ENCODE measurements around the gene NKAIN1.
"Not testable (repeated sequence)": the region's sequence is repeated elsewhere in the genome, so short reads cannot be mapped to it uniquely, and the experiment has no call there.

Gene NKAIN1

DNA sequence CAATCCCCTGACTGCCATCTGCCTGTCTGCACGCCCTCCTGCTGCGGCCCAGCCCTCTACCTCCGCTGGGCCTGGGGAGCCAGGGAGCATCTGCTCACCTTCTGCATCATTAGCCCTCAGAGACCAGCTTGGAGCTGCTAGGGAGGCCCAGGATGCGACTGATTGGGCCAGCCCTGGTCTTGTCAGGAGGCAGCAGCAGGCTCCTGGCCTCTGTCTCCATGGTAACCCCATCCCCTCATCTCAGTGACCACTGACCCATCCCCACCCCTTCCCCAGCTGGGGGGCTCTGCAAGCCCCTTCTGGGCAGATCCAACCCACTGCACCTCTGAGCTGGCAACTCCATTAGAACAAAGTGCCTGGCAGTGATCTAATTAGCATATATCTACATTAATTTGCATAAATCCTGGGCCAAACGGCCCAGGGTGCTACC, 37.7 kb downstream of the NKAIN1 start:
- Histone ChIP-seq H3K4me1 (ENCODE audit: control insufficient read depth in 2 of 2, insufficient read depth in 2 of 2, low read length in 2 of 2) (no peaks in the 10 kb centered on the region), H3K4me3 (ENCODE audit: low read length in 2 of 2) (no peak overlapping the region), H3K9ac (ENCODE audit: low read depth in 1 of 2, low read length in 2 of 2) (no peak overlapping the region), H3K27ac (ENCODE audit: low read depth in 2 of 2, low read length in 2 of 2) (no peak overlapping the region), H3K36me3 (ENCODE audit: control insufficient read depth in 2 of 2, insufficient read depth in 2 of 2, low read length in 2 of 2) (no peaks in the 10 kb centered on the region), H3K9me3 (ENCODE audit: control insufficient read depth in 2 of 2, low read length in 2 of 2) (no peaks in the 10 kb centered on the region), H3K27me3 (ENCODE audit: control insufficient read depth in 2 of 2, insufficient read depth in 2 of 2, low read length in 2 of 2) (no peaks in the 10 kb centered on the region)

DNA sequence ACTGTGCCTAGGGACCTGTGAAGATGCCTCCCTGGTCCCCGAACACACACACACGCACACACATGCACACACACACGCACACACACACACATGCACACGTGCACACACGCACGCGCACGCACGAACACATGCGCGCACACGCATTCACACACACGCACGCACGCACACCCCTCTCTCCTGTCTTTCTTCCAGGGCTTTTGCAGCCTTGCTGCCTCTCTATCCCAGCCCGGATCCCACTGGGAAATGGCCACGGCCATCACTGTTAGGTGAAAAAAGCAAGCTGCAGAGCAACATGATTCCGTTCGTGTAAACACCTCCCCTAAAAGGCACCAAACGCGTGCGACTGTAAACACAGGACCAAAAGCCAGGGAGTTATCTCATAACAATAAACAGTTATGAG, 39.7 kb downstream of the NKAIN1 start:
- no peak overlapping the region for H3K4me3 ChIP-seq (ENCODE audit: low read length in 2 of 2)
- no peak overlapping the region for H3K27ac ChIP-seq (ENCODE audit: low read depth in 2 of 2, low read length in 2 of 2)
- no peaks in the 10 kb centered on the region for H3K36me3 ChIP-seq (ENCODE audit: control insufficient read depth in 2 of 2, insufficient read depth in 2 of 2, low read length in 2 of 2)
- H3K9me3 ChIP-seq (ENCODE audit: control insufficient read depth in 2 of 2, low read length in 2 of 2): no peaks in the 10 kb centered on the region
- no peaks in the 10 kb centered on the region for H3K27me3 ChIP-seq (ENCODE audit: control insufficient read depth in 2 of 2, insufficient read depth in 2 of 2, low read length in 2 of 2)
- no peak overlapping the region for H3K9ac ChIP-seq (ENCODE audit: low read depth in 1 of 2, low read length in 2 of 2)
- no peaks in the 10 kb centered on the region for H3K4me1 ChIP-seq (ENCODE audit: control insufficient read depth in 2 of 2, insufficient read depth in 2 of 2, low read length in 2 of 2)

DNA sequence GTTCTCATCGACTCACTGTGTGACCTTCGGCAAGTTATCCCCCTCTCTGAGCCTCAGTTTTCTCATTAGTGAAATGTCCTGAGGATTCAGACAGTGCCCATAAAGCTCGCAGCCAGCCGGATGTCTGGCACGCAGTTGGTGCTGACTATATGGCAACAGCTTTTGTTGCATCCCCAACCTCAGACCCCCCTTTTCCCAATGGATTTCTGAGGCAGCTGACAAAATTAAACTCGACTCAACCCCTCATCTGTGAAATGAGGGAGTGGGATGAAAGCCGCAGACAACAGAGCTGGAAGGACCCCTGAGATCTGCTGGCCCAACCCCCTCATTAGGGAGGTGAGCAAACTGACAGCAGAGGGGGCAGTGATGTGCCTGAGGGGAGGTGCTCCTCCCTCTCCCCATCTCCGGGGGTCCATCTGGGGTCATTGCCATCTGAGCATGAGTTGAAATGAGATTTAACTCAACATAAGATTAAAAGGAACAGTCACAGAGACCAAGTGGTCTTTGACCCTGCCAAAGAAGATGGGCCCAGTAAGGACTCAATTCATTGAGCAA, 40.4 kb downstream of the NKAIN1 start:
- H3K9ac ChIP-seq (ENCODE audit: low read depth in 1 of 2, low read length in 2 of 2): no peak overlapping the region
- no peaks in the 10 kb centered on the region for H3K4me1 ChIP-seq (ENCODE audit: control insufficient read depth in 2 of 2, insufficient read depth in 2 of 2, low read length in 2 of 2)
- no peaks in the 10 kb centered on the region for H3K36me3 ChIP-seq (ENCODE audit: control insufficient read depth in 2 of 2, insufficient read depth in 2 of 2, low read length in 2 of 2)
- H3K9me3 ChIP-seq (ENCODE audit: control insufficient read depth in 2 of 2, low read length in 2 of 2): no peaks in the 10 kb centered on the region
- H3K27me3 ChIP-seq (ENCODE audit: control insufficient read depth in 2 of 2, insufficient read depth in 2 of 2, low read length in 2 of 2): no peaks in the 10 kb centered on the region
- H3K27ac ChIP-seq (ENCODE audit: low read depth in 2 of 2, low read length in 2 of 2): no peak overlapping the region
- H3K4me3 ChIP-seq (ENCODE audit: low read length in 2 of 2): no peak overlapping the region

- H3K36me3 ChIP-seq (ENCODE audit: control insufficient read depth in 2 of 2, insufficient read depth in 2 of 2, low read length in 2 of 2): no peaks in the 10 kb centered on the region
- no peaks in the 10 kb centered on the region for H3K27me3 ChIP-seq (ENCODE audit: control insufficient read depth in 2 of 2, insufficient read depth in 2 of 2, low read length in 2 of 2)
- H3K9me3 ChIP-seq (ENCODE audit: control insufficient read depth in 2 of 2, low read length in 2 of 2): no peaks in the 10 kb centered on the region
- H3K4me1 ChIP-seq (ENCODE audit: control insufficient read depth in 2 of 2, insufficient read depth in 2 of 2, low read length in 2 of 2): no peaks in the 10 kb centered on the region
- H3K27ac ChIP-seq (ENCODE audit: low read depth in 2 of 2, low read length in 2 of 2): no peak overlapping the region
- H3K4me3 ChIP-seq (ENCODE audit: low read length in 2 of 2): no peak overlapping the region
- H3K9ac ChIP-seq (ENCODE audit: low read depth in 1 of 2, low read length in 2 of 2): no peak overlapping the region
Measured at GRCh38 chr1:31198600-31198999, 41.1 kb downstream of the NKAIN1 start.

DNA sequence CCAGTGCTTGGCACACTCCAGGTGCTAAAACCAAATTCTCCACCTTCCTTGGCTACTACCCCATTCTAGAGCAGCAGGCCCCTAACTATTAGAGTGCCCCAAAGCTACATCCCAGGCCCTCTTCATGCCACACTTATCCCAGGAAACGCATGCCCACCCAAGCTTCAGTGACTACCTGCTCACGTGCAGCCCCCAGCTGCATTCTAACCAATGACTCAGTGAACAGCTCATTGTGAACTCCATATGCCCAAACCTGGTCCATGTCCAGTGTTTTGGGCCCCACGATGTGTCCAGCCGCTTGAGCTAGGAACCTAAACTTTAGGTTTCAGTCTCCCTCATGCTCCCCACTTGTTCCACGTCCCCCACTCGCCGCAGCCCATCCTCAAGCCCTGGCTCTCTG, 41.5 kb downstream of the NKAIN1 start:
- no peak overlapping the region for H3K9ac ChIP-seq (ENCODE audit: low read depth in 1 of 2, low read length in 2 of 2)
- no peaks in the 10 kb centered on the region for H3K4me1 ChIP-seq (ENCODE audit: control insufficient read depth in 2 of 2, insufficient read depth in 2 of 2, low read length in 2 of 2)
- no peak overlapping the region for H3K4me3 ChIP-seq (ENCODE audit: low read length in 2 of 2)
- no peak overlapping the region for H3K27ac ChIP-seq (ENCODE audit: low read depth in 2 of 2, low read length in 2 of 2)
- no peaks in the 10 kb centered on the region for H3K9me3 ChIP-seq (ENCODE audit: control insufficient read depth in 2 of 2, low read length in 2 of 2)
- no peaks in the 10 kb centered on the region for H3K36me3 ChIP-seq (ENCODE audit: control insufficient read depth in 2 of 2, insufficient read depth in 2 of 2, low read length in 2 of 2)
- H3K27me3 ChIP-seq (ENCODE audit: control insufficient read depth in 2 of 2, insufficient read depth in 2 of 2, low read length in 2 of 2): no peaks in the 10 kb centered on the region

DNA sequence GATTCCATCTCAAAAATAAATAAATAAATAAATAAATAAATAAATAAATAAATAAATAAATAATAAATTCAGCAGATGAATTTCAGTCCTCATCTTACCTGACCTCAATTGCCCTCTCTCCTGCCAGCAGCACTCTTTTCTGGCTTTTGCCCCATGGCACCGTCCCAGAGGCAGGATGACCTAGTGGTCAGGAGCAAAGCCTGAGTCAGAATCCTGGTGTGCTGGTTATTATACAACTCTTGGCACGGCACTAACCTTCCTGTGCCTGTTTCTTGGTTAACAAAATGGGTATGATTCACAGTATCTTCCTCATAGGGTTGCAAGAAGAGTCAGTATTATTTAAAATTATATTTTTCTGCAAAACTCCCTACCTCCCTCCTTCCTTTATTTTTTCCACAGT, 43.0 kb downstream of the NKAIN1 start:
- H3K4me3 ChIP-seq (ENCODE audit: low read length in 2 of 2): no peak overlapping the region
- H3K27ac ChIP-seq (ENCODE audit: low read depth in 2 of 2, low read length in 2 of 2): no peak overlapping the region
- no peaks in the 10 kb centered on the region for H3K36me3 ChIP-seq (ENCODE audit: control insufficient read depth in 2 of 2, insufficient read depth in 2 of 2, low read length in 2 of 2)
- H3K9me3 ChIP-seq (ENCODE audit: control insufficient read depth in 2 of 2, low read length in 2 of 2): no peaks in the 10 kb centered on the region
- no peaks in the 10 kb centered on the region for H3K4me1 ChIP-seq (ENCODE audit: control insufficient read depth in 2 of 2, insufficient read depth in 2 of 2, low read length in 2 of 2)
- no peaks in the 10 kb centered on the region for H3K27me3 ChIP-seq (ENCODE audit: control insufficient read depth in 2 of 2, insufficient read depth in 2 of 2, low read length in 2 of 2)
- no peak overlapping the region for H3K9ac ChIP-seq (ENCODE audit: low read depth in 1 of 2, low read length in 2 of 2)

DNA sequence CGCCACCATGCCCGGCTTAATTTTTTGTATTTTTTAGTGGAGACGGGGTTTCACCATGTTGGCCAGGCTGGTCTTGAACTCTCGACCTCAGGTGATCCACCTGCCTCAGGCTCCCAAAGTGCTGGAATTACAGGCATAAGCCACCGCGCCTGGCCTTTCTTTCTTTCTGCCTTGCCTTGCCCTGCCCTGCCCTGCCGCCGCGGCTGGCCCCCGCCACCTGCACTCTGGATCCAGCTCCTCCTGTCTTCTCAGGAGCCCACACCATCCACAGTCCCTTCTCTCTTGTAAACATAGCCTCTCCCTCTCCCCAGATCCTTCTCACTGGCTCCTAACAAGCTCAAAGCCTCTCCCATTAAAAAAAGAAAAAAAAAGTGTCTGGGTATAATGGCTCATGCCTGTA, 44.4 kb downstream of the NKAIN1 start:
- not testable (repeated sequence) for H3K4me1 ChIP-seq (ENCODE audit: control insufficient read depth in 2 of 2, insufficient read depth in 2 of 2, low read length in 2 of 2); H3K36me3 ChIP-seq (ENCODE audit: control insufficient read depth in 2 of 2, insufficient read depth in 2 of 2, low read length in 2 of 2); H3K9ac ChIP-seq (ENCODE audit: low read depth in 1 of 2, low read length in 2 of 2); H3K27me3 ChIP-seq (ENCODE audit: control insufficient read depth in 2 of 2, insufficient read depth in 2 of 2, low read length in 2 of 2); H3K4me3 ChIP-seq (ENCODE audit: low read length in 2 of 2); H3K9me3 ChIP-seq (ENCODE audit: control insufficient read depth in 2 of 2, low read length in 2 of 2); H3K27ac ChIP-seq (ENCODE audit: low read depth in 2 of 2, low read length in 2 of 2)

DNA sequence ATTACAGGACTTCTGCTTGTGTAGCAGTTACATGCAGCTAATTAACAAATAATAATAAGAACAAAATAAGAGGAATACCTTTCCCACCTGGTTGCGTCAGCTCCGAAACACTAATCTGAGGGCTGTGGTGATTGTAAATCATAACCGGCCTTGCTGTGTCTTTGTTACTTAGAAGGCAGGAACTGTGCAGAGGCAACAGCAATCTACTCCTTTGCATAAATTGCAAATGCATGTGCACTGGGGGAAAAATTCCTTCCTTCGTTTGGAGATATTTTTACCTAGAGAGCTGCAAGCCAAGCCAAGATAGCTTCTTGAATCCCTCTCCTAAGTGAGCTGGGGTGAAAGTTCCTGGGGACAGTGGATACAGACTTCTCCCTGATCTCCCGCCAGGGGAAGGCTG, 46.0 kb downstream of the NKAIN1 start:
- no peak overlapping the region for H3K27ac ChIP-seq (ENCODE audit: low read depth in 2 of 2, low read length in 2 of 2)
- H3K27me3 ChIP-seq (ENCODE audit: control insufficient read depth in 2 of 2, insufficient read depth in 2 of 2, low read length in 2 of 2): no peaks in the 10 kb centered on the region
- no peak overlapping the region for H3K4me3 ChIP-seq (ENCODE audit: low read length in 2 of 2)
- no peaks in the 10 kb centered on the region for H3K4me1 ChIP-seq (ENCODE audit: control insufficient read depth in 2 of 2, insufficient read depth in 2 of 2, low read length in 2 of 2)
- no peak overlapping the region for H3K9ac ChIP-seq (ENCODE audit: low read depth in 1 of 2, low read length in 2 of 2)
- no peaks in the 10 kb centered on the region for H3K36me3 ChIP-seq (ENCODE audit: control insufficient read depth in 2 of 2, insufficient read depth in 2 of 2, low read length in 2 of 2)
- H3K9me3 ChIP-seq (ENCODE audit: control insufficient read depth in 2 of 2, low read length in 2 of 2): no peaks in the 10 kb centered on the region

GRCh38 chr1:31191281-31191680, 48.4 kb downstream of the NKAIN1 start:
- H3K9me3 ChIP-seq (ENCODE audit: control insufficient read depth in 2 of 2, low read length in 2 of 2): no peaks in the 10 kb centered on the region
- no peak overlapping the region for H3K27ac ChIP-seq (ENCODE audit: low read depth in 2 of 2, low read length in 2 of 2)
- no peak overlapping the region for H3K4me3 ChIP-seq (ENCODE audit: low read length in 2 of 2)
- no peaks in the 10 kb centered on the region for H3K36me3 ChIP-seq (ENCODE audit: control insufficient read depth in 2 of 2, insufficient read depth in 2 of 2, low read length in 2 of 2)
- peaks cover 0 to 7% of the 10 kb centered on the region in 2 donors for H3K27me3 ChIP-seq (ENCODE audit: control insufficient read depth in 2 of 2, insufficient read depth in 2 of 2, low read length in 2 of 2)
- H3K4me1 ChIP-seq (ENCODE audit: control insufficient read depth in 2 of 2, insufficient read depth in 2 of 2, low read length in 2 of 2): no peaks in the 10 kb centered on the region
- H3K9ac ChIP-seq (ENCODE audit: low read depth in 1 of 2, low read length in 2 of 2): no peak overlapping the region

DNA sequence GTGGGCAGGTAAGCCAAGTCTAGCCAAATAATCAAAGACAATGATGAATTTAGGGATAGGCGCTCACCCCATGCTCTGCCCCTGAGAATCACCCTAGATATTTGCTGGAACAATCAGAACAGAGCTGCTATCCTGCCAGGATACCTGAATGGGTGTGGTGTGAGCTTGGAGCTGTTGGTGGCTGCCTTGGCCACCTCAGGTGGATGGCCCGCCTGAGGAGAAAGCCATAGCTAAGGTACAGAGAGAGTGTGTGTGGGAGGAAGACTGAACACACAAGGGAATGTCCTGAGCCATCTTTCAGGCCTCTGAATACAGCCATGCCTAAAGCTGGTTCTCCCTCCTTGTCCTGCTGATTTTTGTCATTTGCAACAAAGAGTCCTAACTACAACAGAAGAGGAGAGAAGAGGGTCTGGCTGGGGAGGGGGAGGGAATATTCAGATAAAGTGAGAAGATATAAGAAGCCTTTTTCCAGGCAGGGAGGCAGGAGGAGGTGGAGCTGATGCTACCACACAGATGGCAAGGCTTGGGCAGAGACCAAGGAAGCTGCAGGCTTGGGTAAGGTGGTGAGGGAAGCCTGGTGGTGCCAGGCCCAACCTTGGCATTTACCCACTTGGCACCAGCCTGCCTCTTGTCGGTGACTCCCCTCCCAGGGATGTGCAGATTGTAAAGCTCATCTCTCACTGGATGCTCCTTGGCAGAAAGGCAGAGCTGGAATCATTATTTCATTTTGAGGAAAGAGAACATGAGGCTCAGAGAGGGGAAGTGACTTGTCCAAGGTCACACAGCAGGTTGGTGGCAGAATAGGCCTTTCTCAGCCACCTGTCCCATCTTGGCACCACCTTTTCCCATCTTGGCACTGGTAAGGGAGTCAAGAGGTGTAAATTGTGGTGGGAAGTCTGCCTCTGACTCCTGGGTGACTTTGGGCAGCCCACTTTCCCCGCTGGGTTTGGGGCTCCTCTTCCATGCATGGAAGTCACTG, 49.7 kb downstream of the NKAIN1 start:
- Histone ChIP-seq H3K27me3 (ENCODE audit: control insufficient read depth in 2 of 2, insufficient read depth in 2 of 2, low read length in 2 of 2) (peaks cover 0 to 7% of the 10 kb centered on the region in 2 donors), H3K27ac (ENCODE audit: low read depth in 2 of 2, low read length in 2 of 2) (no peak overlapping the region), H3K36me3 (ENCODE audit: control insufficient read depth in 2 of 2, insufficient read depth in 2 of 2, low read length in 2 of 2) (no peaks in the 10 kb centered on the region), H3K4me3 (ENCODE audit: low read length in 2 of 2) (no peak overlapping the region), H3K9me3 (ENCODE audit: control insufficient read depth in 2 of 2, low read length in 2 of 2) (no peaks in the 10 kb centered on the region), H3K4me1 (ENCODE audit: control insufficient read depth in 2 of 2, insufficient read depth in 2 of 2, low read length in 2 of 2) (no peaks in the 10 kb centered on the region), H3K9ac (ENCODE audit: low read depth in 1 of 2, low read length in 2 of 2) (no peak overlapping the region)

Data from mucosa of rectum (tissue), 2 donors.